A549 (cell line): ENCODE data around the gene LAMA3. TPM values are rescaled to one million over a fixed set of nuclear protein-coding genes. Genes with fewer than 3 reads are reported as not detected.

Experiments
- ATAC-seq, 2 experiments: fragments of 200-7000 bp in 1 of 2; fragments of >200 bp in 1 of 2; cut with Nextera tagmentation in 1 of 2; cut with Tn5 transposase in 1 of 2; 3 replicates each; pipeline versions ENCODE4 v1.8.0 to v1.9.1; 2018 to 2020; ENCODE audit warnings: mild to moderate bottlenecking in 1 of 2, moderate library complexity in 1 of 2
- CTCF ChIA-PET: fragments of 300-600 bp; sonication (Branson Sonifier 250); formaldehyde crosslinking; extraction: SDS; loops from one replicate; lab custom pipeline; 2021; ENCODE audit warnings: antibody characterized with exemption, inconsistent platforms; lab: Yijun Ruan, JAX
- POLR2A ChIA-PET: fragments of 350-600 bp; formaldehyde crosslinking; extraction: SDS; loops from one replicate; lab custom pipeline; 2021; ENCODE audit warnings: antibody characterized with exemption, inconsistent platforms; lab: Yijun Ruan, JAX
- DNase-seq, 2 experiments: peaks; one replicate each; pipeline versions ENCODE4 v3.0.0 to v3.0.0-alpha.2; 2011 to 2016; ENCODE audit warnings: low read depth in 1 of 2, low spot score in 1 of 2
- FAIRE-seq: peaks from 2 replicates; lab custom pipeline; 2011; peaks lifted over from hg19 to GRCh38; lab: Jason Lieb, UNC
- H3K27ac ChIP-seq, 2 experiments: fragments of >200 bp; sonication (Bioruptor Twin); formaldehyde crosslinking; 3 replicates each; pipeline ENCODE4 v1.5.1; 2016 to 2017
- H3K4me1 ChIP-seq: fragments of >200 bp; sonication (Bioruptor Twin); formaldehyde crosslinking; 3 replicates; pipeline ENCODE4 v1.6.1; 2016
- H3K4me2 ChIP-seq: fragments of >200 bp; sonication (Bioruptor Twin); formaldehyde crosslinking; 3 replicates; pipeline ENCODE4 v1.6.1; 2016
- H3K4me3 ChIP-seq: fragments of >200 bp; sonication (Bioruptor Twin); formaldehyde crosslinking; 3 replicates; pipeline ENCODE4 v1.5.1; 2016
- H3K9me3 ChIP-seq: fragments of >200 bp; sonication (Bioruptor Twin); formaldehyde crosslinking; 3 replicates; pipeline ENCODE4 v1.6.1; 2016
- BCL3 ChIP-seq: fragments of >200 bp; sonication (Bioruptor Twin); formaldehyde crosslinking; IDR thresholded peaks from 3 replicates; pipeline ENCODE4 v1.6.1; 2016
- BHLHE40 ChIP-seq: IDR thresholded peaks from 2 replicates; pipeline ENCODE4 v1.6.1; 2012; ENCODE audit warnings: low read depth, low read length, inconsistent platforms
- CEBPB ChIP-seq, 2 experiments: fragments of >200 bp in 1 of 2; sonication (Bioruptor Twin) in 1 of 2; formaldehyde crosslinking in 1 of 2; IDR thresholded peaks; 2 replicates each; pipeline ENCODE4 v1.6.1; 2012 to 2016
- CHD4 ChIP-seq: fragments of 200-600 bp; sonication (generic); IDR thresholded peaks from 2 replicates; pipeline ENCODE4 v1.6.1; 2016; ENCODE audit warnings: antibody characterized with exemption, mild to moderate bottlenecking, borderline replicate concordance
- E2F6 ChIP-seq: IDR thresholded peaks from 2 replicates; pipeline ENCODE4 v1.6.1; 2012; ENCODE audit warnings: low read depth, borderline replicate concordance
- EHMT2 ChIP-seq: fragments of 200-600 bp; sonication (generic); IDR thresholded peaks from 2 replicates; pipeline ENCODE4 v1.6.1; 2016; ENCODE audit warnings: antibody characterized with exemption, low read depth, mild to moderate bottlenecking, moderate library complexity
- ELK1 ChIP-seq: fragments of 150-350 bp; IDR thresholded peaks from 2 replicates; pipeline ENCODE4 v1.6.1; 2014; ENCODE audit warnings: low read depth, mild to moderate bottlenecking, low read length
- ESRRA ChIP-seq: fragments of 150-350 bp; IDR thresholded peaks from 2 replicates; pipeline ENCODE4 v1.6.1; 2014; ENCODE audit warnings: mild to moderate bottlenecking, low read length, borderline replicate concordance
- GATA3 ChIP-seq: IDR thresholded peaks from 2 replicates; pipeline ENCODE4 v1.6.1; 2012; ENCODE audit warnings: borderline replicate concordance
- HOXA7 ChIP-seq: fragments of 250-450 bp; sonication (Bioruptor Pico); IDR thresholded peaks from 2 replicates; pipeline ENCODE4 v1.5.0; 2020; ENCODE audit warnings: mild to moderate bottlenecking, moderate library complexity
- HOXB13 ChIP-seq: fragments of 250-450 bp; sonication (Bioruptor Pico); IDR thresholded peaks from 2 replicates; pipeline ENCODE4 v1.5.0; 2020; ENCODE audit warnings: low read depth, mild to moderate bottlenecking, moderate library complexity
- HOXB5 ChIP-seq: fragments of 250-450 bp; sonication (Bioruptor Pico); IDR thresholded peaks from 2 replicates; pipeline ENCODE4 v1.5.0; 2020; ENCODE audit warnings: mild to moderate bottlenecking, moderate library complexity
- JUN ChIP-seq, 2 experiments: fragments of >200 bp; sonication (Bioruptor Twin); formaldehyde crosslinking; IDR thresholded peaks; 2 replicates in 1 of 2; 3 replicates in 1 of 2; pipeline ENCODE4 v1.6.1; 2016 to 2017
- JUNB ChIP-seq: fragments of >200 bp; sonication (Bioruptor Twin); formaldehyde crosslinking; IDR thresholded peaks from 2 replicates; pipeline ENCODE4 v1.6.1; 2016
- MAZ ChIP-seq: fragments of 150-350 bp; IDR thresholded peaks from 2 replicates; pipeline ENCODE4 v1.6.1; 2014; ENCODE audit warnings: antibody characterized with exemption, low read depth, low read length, borderline replicate concordance
- MYC ChIP-seq: IDR thresholded peaks from 2 replicates; pipeline ENCODE4 v1.6.1; 2012; ENCODE audit warnings: mild to moderate bottlenecking, inconsistent platforms, low read length, improper control_type of control experiment, borderline replicate concordance
- PBX3 ChIP-seq: IDR thresholded peaks from 2 replicates; pipeline ENCODE4 v1.6.1; 2012
- PHF8 ChIP-seq: fragments of 200-600 bp; sonication (generic); IDR thresholded peaks from 2 replicates; pipeline ENCODE4 v1.6.1; 2016; ENCODE audit warnings: low read depth, mild to moderate bottlenecking, antibody characterized with exemption, moderate library complexity, borderline replicate concordance
- POLR2A ChIP-seq: IDR thresholded peaks from 2 replicates; pipeline ENCODE4 v1.6.1; 2012; ENCODE audit warnings: mild to moderate bottlenecking, low read length
- POLR2AphosphoS2 ChIP-seq: conservative IDR thresholded peaks from 2 replicates; pipeline ENCODE4 v1.6.1; 2012; ENCODE audit warnings: low read length, improper control_type of control experiment, inconsistent platforms
- RARB ChIP-seq: fragments of 250-450 bp; sonication (Bioruptor Pico); IDR thresholded peaks from 2 replicates; pipeline ENCODE4 v1.8.0; 2021; ENCODE audit warnings: mild to moderate bottlenecking, moderate library complexity
- RCOR1 ChIP-seq: fragments of 150-350 bp; IDR thresholded peaks from 2 replicates; pipeline ENCODE4 v1.6.1; 2014; ENCODE audit warnings: antibody characterized with exemption, low read length, low read depth
- RFX5 ChIP-seq: fragments of 450-650 bp; IDR thresholded peaks from 2 replicates; pipeline ENCODE4 v1.7.1; 2014; ENCODE audit warnings: antibody characterized with exemption, mild to moderate bottlenecking, moderate library complexity
- RNF2 ChIP-seq: fragments of 200-600 bp; sonication (generic); IDR thresholded peaks from 2 replicates; pipeline ENCODE4 v1.6.1; 2016; ENCODE audit warnings: low read depth, mild to moderate bottlenecking, antibody characterized with exemption, moderate library complexity, borderline replicate concordance
- SMC3 ChIP-seq: fragments of >200 bp; sonication (Bioruptor Twin); formaldehyde crosslinking; IDR thresholded peaks from 3 replicates; pipeline ENCODE4 v1.6.1; 2018; ENCODE audit warnings: inconsistent platforms
- TFCP2L1 ChIP-seq: fragments of 250-450 bp; sonication (Bioruptor Pico); IDR thresholded peaks from 2 replicates; pipeline ENCODE4 v1.5.0; 2021; ENCODE audit warnings: mild to moderate bottlenecking
- ZNF302 ChIP-seq: fragments of 250-450 bp; sonication (Bioruptor Pico); IDR thresholded peaks from 2 replicates; pipeline ENCODE4 v1.9.0; 2021; ENCODE audit warnings: inconsistent platforms, mild to moderate bottlenecking, moderate library complexity
- WGBS: methylation state at CpG from one replicate; pipeline ENCODE4 v1.1.6; 2017; ENCODE audit errors: missing lambda C conversion rate; 5-methylcytosine and 5-hydroxymethylcytosine counted together
- polyA plus RNA-seq, 4 experiments: library from polyadenylated mRNA; depleted of rRNA in 3 of 4; stranded (reverse); fragments of >200 nt; fragmentation: RNase III in 1 of 4; extraction: RNeasy Plus Mini Kit Qiagen cat#74134 plus additional on column Dnase treatment in 1 of 4; gene quantifications; 2 replicates in 3 of 4; 3 replicates in 1 of 4; pipeline ENCODE4 v1.2.3, GENCODE V29; 2011 to 2017
- TF ChIP-seq, protein P1 (sequence below): fragments of >200 bp; sonication (Bioruptor Twin); formaldehyde crosslinking; IDR thresholded peaks from 3 replicates; pipeline ENCODE4 v1.5.1; 2016

LAMA3 gene
- polyA plus RNA-seq, 2 of the 4 experiments (the other 2 are of a cell fraction), result 18.2 to 31.0 TPM

- no peak overlapping the region for H3K4me3 ChIP-seq
- CTCF ChIA-PET, result interaction anchor here (0.8 to 1.1 kb wide), 2 partner anchors 10 to 19 kb away, joined by 3 to 5 read pairs; no protein-coding TSS in a partner anchor
- H3K4me1 ChIP-seq, result no peaks in the 10 kb centered on the region
- 87% methylated on average over 14 of the region's 14 CpGs for WGBS
- no peak for TF ChIP-seq JUNB
- TF ChIP-seq MYC, result no peak
- no peak overlapping the region for H3K27ac ChIP-seq
- FAIRE-seq (no peak), DNase-seq (no peak), ATAC-seq (no peak)
- POLR2A ChIA-PET, result no interaction called here
- H3K4me2 ChIP-seq, result no peak overlapping the region
- no peaks in the 10 kb centered on the region for H3K9me3 ChIP-seq
Observed at GRCh38 chr18:23842305-23842704, 153.1 kb downstream of the LAMA3 start.

- DNase-seq (peak in 1 of 2 experiments; percentile 15), FAIRE-seq (no peak), ATAC-seq (peak in 1 of 2 experiments; percentile 56; a peak in 2 of 6 replicates)
- 61% methylated on average over 6 of the region's 9 CpGs for WGBS
- ChIA-PET POLR2A (interaction anchor here (0.7 kb wide), 1 partner anchor 294 kb away, joined by 3 read pairs; the partner anchor contains the start of gene CABYR), CTCF (interaction anchor here (0.7 to 1.1 kb wide), 2 partner anchors 73 to 347 kb away, joined by 3 to 4 read pairs; no protein-coding TSS in a partner anchor)
- H3K4me1 ChIP-seq, result no peaks in the 10 kb centered on the region
- H3K4me3 ChIP-seq, result no peak overlapping the region
- no peaks in the 10 kb centered on the region for H3K9me3 ChIP-seq
- no peak overlapping the region for H3K4me2 ChIP-seq
- no peak for TF ChIP-seq POLR2AphosphoS2
- TF ChIP-seq RFX5, result no peak
- TF ChIP-seq SMC3, result no peak
- TF ChIP-seq TFCP2L1, result no peak
- TF ChIP-seq MAZ, result no peak
- no peak for TF ChIP-seq EHMT2
- TF ChIP-seq, protein P1, sequence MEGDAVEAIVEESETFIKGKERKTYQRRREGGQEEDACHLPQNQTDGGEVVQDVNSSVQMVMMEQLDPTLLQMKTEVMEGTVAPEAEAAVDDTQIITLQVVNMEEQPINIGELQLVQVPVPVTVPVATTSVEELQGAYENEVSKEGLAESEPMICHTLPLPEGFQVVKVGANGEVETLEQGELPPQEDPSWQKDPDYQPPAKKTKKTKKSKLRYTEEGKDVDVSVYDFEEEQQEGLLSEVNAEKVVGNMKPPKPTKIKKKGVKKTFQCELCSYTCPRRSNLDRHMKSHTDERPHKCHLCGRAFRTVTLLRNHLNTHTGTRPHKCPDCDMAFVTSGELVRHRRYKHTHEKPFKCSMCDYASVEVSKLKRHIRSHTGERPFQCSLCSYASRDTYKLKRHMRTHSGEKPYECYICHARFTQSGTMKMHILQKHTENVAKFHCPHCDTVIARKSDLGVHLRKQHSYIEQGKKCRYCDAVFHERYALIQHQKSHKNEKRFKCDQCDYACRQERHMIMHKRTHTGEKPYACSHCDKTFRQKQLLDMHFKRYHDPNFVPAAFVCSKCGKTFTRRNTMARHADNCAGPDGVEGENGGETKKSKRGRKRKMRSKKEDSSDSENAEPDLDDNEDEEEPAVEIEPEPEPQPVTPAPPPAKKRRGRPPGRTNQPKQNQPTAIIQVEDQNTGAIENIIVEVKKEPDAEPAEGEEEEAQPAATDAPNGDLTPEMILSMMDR, result no peak
- TF ChIP-seq ZNF302, result no peak
- no peak for TF ChIP-seq RNF2
- no peak for TF ChIP-seq PHF8
- no peak for TF ChIP-seq CHD4
- TF ChIP-seq ESRRA, result no peak
- TF ChIP-seq BHLHE40, result no peak
- TF ChIP-seq E2F6, result no peak
- TF ChIP-seq CEBPB (IDR thresholded peaks at IDR 0.05), result no peak
- TF ChIP-seq RCOR1, result no peak
- no peak overlapping the region for H3K27ac ChIP-seq
Observed at GRCh38 chr18:23844991-23845680, 155.9 kb downstream of the LAMA3 start.

DNA sequence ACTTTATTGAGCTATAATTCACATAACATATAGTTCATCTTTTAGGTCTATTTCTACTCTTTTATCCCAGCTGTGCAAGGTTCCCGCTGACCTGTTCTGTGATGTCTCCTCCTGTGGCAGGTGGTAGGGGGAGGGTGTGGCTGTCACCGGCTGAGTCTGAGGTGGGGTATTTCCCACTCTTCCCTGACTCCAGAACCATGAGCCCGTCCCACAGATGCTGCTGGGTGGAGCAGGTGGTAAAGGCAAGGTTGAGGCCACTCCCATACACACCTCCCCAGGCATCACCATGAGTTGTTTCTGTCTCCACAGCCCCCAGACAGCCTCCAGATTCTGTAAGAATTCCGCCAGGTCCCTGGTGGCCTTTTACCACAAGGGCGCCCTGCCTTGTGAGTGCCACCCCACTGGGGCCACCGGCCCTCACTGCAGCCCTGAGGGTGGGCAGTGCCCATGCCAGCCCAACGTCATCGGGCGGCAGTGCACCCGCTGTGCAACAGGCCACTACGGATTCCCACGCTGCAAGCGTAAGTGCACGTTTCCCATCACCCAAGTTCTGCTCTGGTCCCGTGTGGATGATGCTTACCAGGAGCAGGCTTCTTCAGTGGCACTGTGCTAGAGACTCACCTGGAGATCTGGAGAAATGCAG lies 156.9 kb downstream of the LAMA3 start:
- 85% methylated on average over 10 of the region's 15 CpGs for WGBS
- H3K4me2 ChIP-seq, result no peak overlapping the region
- no peak for TF ChIP-seq HOXA7 (CRISPR knock-in tag)
- no peak for TF ChIP-seq RCOR1
- no peak for TF ChIP-seq HOXB13 (CRISPR knock-in tag)
- no peak for TF ChIP-seq GATA3
- no peak for TF ChIP-seq RARB (CRISPR knock-in tag)
- TF ChIP-seq MAZ, result no peak
- no peak for TF ChIP-seq JUN (IDR thresholded peaks at IDR 0.05)
- TF ChIP-seq ELK1, result no peak
- TF ChIP-seq MYC, result no peak
- TF ChIP-seq HOXB5, result no peak
- no peak for TF ChIP-seq PBX3
- TF ChIP-seq RFX5, result no peak
- no peak for TF ChIP-seq RNF2
- no peak for TF ChIP-seq CHD4
- TF ChIP-seq POLR2A, result no peak
- no peak for TF ChIP-seq BCL3
- TF ChIP-seq, all 56 proteins: peak for 0
- Histone ChIP-seq H3K9me3 (no peaks in the 10 kb centered on the region), H3K27ac (no peak overlapping the region), H3K4me1 (no peaks in the 10 kb centered on the region), H3K4me3 (no peak overlapping the region)
- ChIA-PET CTCF (interaction anchor here (0.7 kb wide), 1 partner anchor 72 kb away, joined by 4 read pairs; no protein-coding TSS in a partner anchor), POLR2A (no interaction called here)
- no peak for DNase-seq
- FAIRE-seq, result no peak
- ATAC-seq, result no peak
